Esophagus squamous epithelium (tissue), 5 donors: Measurements from ENCODE around the gene SKI. TPM values are rescaled to one million over a fixed set of nuclear protein-coding genes. Genes with fewer than 3 reads are reported as not detected.
A peak's percentile ranks its signal among the peaks of the same experiment; 100 is the strongest.

Experiments used
- DNase-seq: peaks from one replicate; lab custom pipeline; 2025; lab: John Stamatoyannopoulos, UW
- H3K27ac ChIP-seq, 4 donors: fragments of 200-600 bp; sonication (generic); one replicate each; pipeline ENCODE4 v1.5.1; 2016 to 2019; ENCODE audit warnings: mild to moderate bottlenecking in 1 of 4
- H3K27me3 ChIP-seq, 4 donors: fragments of 200-600 bp; sonication (generic); 1 replicate in 3 of 4; 2 replicates in 1 of 4; pipeline versions ENCODE4 v1.5.1 to v1.6.0; 2017 to 2021; ENCODE audit warnings: antibody characterized with exemption in 1 of 4
- H3K36me3 ChIP-seq, 3 donors: fragments of 200-600 bp; sonication (generic); one replicate each; pipeline ENCODE4 v1.5.1; 2016 to 2019
- H3K4me1 ChIP-seq, 3 donors: fragments of 200-600 bp; sonication (generic); one replicate each; pipeline ENCODE4 v1.5.1; 2017 to 2019
- H3K4me3 ChIP-seq, 4 donors: fragments of 200-600 bp; sonication (generic); 1 replicate in 3 of 4; 2 replicates in 1 of 4; pipeline ENCODE4 v1.5.1; 2016 to 2019; ENCODE audit warnings: mild to moderate bottlenecking in 2 of 4, moderate library complexity in 1 of 4
- H3K9me3 ChIP-seq, 3 donors: fragments of 200-600 bp; sonication (generic); one replicate each; pipeline ENCODE4 v1.5.1; 2016 to 2019
- POLR2A ChIP-seq, 4 donors: fragments of 450-650 bp; IDR thresholded peaks; one replicate each; pipeline ENCODE4 v1.6.1; 2017; ENCODE audit warnings: antibody characterized with exemption in 4 of 4, mild to moderate bottlenecking in 4 of 4, moderate library complexity in 3 of 4
- WGBS, 2 donors: methylation state at CpG; one replicate each; pipeline ENCODE4 v1.1.5; 2018; 5-methylcytosine and 5-hydroxymethylcytosine counted together
- intact Hi-C: fragments of 100-400 bp; cut with DNase I; formaldehyde crosslinking; loops from one replicate; pipeline ENCODE4 v1.15.0; 2022
- total RNA-seq, 4 donors: library from RNA; depleted of rRNA; stranded (reverse); fragments of >200 nt; gene quantifications; one replicate each; pipeline ENCODE4 v1.1.0, GENCODE V29; 2016
- TF ChIP-seq, protein P1 (sequence below), 6 experiments: fragments of 450-650 bp in 4 of 6; fragments of 200-600 bp in 2 of 6; sonication (generic) in 2 of 6; IDR thresholded peaks; one replicate each; pipeline ENCODE4 v1.5.1; 2016 to 2019; ENCODE audit warnings: antibody characterized with exemption in 6 of 6, mild to moderate bottlenecking in 4 of 6, moderate library complexity in 4 of 6
- donor health status: DM: yes; HTN: yes; CAD: no.

The SKI gene
- total RNA-seq, 4 donors from 2014 or later = 18.2 to 38.8 (median 25.2) TPM

DNA sequence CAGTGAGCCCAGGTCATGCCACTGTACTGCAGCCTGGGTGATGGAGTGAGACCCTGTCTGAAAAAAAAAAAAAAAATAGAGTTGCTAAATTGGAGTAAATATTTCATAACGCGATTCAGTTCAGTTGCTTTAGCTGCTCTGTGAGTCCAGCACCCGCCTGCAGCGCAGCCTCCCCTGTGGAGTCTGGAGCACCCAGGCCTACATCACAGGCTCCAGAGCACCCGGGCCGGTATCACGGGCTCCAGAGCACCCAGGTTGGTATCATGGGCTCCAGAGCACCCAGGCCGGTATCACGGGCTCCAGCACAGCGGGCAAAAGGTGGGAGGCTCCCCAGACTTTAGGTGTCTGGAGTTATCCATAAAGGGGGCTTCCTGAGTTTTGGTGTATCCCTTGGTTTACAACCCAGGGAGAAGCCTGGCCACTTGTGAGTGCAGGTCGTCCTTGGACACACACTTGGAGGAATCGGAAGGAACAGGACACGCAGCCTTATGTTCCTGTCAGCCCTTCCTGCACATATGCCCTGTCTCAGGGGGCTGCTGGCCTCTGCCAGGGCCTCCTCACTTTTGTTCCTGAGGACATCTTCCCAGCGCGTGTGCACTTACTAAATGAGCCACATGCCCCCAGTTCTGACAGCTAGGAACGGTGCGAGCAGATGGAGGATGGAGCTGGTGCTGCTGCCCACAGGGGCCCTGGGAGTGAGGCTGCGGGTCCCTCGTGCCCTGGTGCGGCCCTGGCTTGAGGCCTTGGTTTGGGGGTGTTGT lies 25.1 kb downstream of the SKI start:
- Histone ChIP-seq H3K27ac (no peak overlapping the region), H3K9me3 (no peaks in the 10 kb centered on the region)
- TF ChIP-seq, protein P1, sequence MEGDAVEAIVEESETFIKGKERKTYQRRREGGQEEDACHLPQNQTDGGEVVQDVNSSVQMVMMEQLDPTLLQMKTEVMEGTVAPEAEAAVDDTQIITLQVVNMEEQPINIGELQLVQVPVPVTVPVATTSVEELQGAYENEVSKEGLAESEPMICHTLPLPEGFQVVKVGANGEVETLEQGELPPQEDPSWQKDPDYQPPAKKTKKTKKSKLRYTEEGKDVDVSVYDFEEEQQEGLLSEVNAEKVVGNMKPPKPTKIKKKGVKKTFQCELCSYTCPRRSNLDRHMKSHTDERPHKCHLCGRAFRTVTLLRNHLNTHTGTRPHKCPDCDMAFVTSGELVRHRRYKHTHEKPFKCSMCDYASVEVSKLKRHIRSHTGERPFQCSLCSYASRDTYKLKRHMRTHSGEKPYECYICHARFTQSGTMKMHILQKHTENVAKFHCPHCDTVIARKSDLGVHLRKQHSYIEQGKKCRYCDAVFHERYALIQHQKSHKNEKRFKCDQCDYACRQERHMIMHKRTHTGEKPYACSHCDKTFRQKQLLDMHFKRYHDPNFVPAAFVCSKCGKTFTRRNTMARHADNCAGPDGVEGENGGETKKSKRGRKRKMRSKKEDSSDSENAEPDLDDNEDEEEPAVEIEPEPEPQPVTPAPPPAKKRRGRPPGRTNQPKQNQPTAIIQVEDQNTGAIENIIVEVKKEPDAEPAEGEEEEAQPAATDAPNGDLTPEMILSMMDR (IDR thresholded peaks at IDR 0.05) = no peak
- TF ChIP-seq POLR2A (IDR thresholded peaks at IDR 0.05) = no peak

DNA sequence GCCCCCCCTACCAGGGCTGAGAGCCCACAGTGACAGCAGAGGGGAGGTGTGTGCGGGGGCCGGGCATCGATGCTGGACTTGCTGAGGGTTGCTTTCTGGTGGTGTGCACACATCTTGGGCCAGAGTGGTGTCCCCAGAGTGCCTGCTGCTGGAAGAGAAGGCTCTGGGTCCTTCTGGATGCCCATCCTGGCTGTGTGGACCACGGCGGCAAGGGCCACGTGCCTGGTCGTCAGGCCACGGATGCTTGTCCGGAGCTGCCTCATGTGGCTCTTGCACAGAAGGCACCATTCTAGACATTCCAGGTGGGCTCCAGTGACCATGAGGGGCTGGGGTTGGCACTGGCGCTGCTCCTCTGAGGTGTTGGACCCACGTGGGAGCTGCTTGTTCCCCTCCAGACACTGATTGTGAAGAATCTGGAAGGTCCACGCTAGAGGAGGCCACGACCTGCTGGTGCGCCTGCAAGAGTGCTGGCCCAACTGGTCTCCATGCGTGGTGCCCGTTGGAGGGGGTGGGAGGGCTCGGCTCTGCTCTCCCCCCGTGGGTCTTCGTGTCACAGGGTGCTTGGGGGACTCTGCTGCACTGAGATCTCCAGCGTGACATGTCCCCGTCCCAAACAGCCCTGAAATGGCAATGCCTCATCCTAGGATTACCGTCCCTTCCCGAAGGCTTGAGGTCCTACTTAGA lies 25.8 kb downstream of the SKI start:
- peak overlapping the region in 1 of 4 donors; percentile 69 for H3K27ac ChIP-seq
- peaks cover 55 to 100% (median 73%) of the 10 kb centered on the region in 3 donors for H3K4me1 ChIP-seq
- H3K27me3 ChIP-seq = no peaks in the 10 kb centered on the region
- H3K4me3 ChIP-seq = no peak overlapping the region
- intact Hi-C loops = no loop called here
- 92 to 98% methylated on average over 4 to 7 of the region's 23 CpGs for WGBS, 2 donors
- DNase-seq = no peak
- TF ChIP-seq, protein P1 (IDR thresholded peaks at IDR 0.05) = no peak
- no peak for TF ChIP-seq POLR2A (IDR thresholded peaks at IDR 0.05)
- peaks cover 0 to 14% (median 0%) of the 10 kb centered on the region in 3 donors for H3K36me3 ChIP-seq
- H3K9me3 ChIP-seq = no peaks in the 10 kb centered on the region

More for the DNA sequence above, 25.1 kb downstream of the SKI start:
- intact Hi-C loops = no loop called here
- Histone ChIP-seq H3K4me3 (no peak overlapping the region), H3K4me1 (peaks cover 55 to 100% (median 72%) of the 10 kb centered on the region in 3 donors), H3K27me3 (no peaks in the 10 kb centered on the region), H3K36me3 (peaks cover 0 to 14% (median 0%) of the 10 kb centered on the region in 3 donors)
- no peak for DNase-seq
- 90 to 93% methylated on average over 11 to 13 of the region's 20 CpGs for WGBS, 2 donors

DNA sequence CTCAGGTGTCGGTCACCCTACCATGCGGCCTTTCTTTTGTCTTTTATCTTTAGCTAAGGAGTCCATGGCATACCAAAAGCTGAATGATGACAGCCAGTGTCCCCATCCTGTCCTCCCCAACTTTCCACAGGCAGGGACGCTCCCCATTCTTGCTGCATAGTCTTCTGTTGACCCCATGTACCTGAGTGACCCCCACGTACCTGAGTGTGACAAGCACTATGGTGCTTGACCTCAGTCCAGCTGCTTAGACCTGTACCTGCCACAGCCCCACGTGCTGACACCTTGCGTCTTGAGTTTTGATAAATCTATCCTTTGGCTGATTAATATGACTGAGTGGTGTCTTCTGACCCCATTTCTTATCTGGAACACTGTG lies 26.9 kb downstream of the SKI start:
- Histone ChIP-seq H3K27me3 (no peaks in the 10 kb centered on the region), H3K4me1 (peaks cover 48 to 100% (median 64%) of the 10 kb centered on the region in 3 donors), H3K9me3 (no peaks in the 10 kb centered on the region), H3K4me3 (no peak overlapping the region), H3K36me3 (peaks cover 0 to 14% (median 0%) of the 10 kb centered on the region in 3 donors), H3K27ac (peak overlapping the region; percentile 63 to 86 (median 74))
- 71 to 87% methylated on average over 6 of the region's 6 CpGs for WGBS, 2 donors
- intact Hi-C loops = no loop called here
- TF ChIP-seq POLR2A (IDR thresholded peaks at IDR 0.05) = no peak
- TF ChIP-seq, protein P1 (IDR thresholded peaks at IDR 0.05) = no peak
- DNase-seq = no peak

DNA sequence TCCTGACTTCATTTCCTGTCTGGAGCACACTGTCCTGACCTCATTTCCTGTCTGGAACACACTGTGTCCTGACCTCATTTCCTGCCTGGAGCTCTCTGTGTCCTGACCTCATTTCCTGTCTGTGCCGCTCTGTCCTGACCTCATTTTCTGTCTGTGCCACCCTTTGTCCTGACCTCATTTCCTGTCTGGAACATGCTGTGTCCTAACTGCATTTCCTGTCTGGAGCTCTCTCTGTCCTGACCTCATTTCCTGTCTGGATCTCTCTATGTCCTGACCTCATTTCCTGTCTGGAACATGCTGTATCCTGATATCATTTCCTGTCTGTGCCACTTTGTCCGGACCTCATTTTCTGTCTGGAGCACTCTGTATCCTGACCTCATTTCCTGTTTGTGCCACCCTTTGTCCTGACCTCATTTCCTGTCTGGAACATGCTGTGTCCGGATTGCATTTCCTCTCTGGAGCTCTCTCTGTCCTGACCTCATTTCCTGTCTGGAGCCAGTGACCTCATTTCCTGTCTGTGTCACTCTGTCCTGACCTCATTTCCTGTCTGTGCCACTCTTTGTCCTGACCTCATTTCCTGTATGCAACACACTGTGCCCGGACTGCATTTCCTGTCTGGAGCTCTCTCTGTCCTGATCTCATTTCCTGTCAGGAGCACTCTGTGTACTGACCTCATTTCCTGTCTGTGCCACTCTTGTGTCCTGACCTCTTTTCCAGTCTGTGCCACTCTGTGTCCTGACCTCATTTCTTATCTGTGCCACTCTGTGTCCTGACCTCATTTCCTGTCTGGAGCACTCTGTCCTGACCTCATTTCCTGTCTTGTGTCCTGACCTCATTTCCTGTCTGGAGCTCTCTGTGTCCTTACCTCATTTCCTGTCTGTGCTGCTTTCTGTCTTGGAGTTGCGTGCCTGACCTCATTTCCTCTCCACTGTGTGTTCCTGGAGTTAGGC lies 27.6 kb downstream of the SKI start:
- peaks cover 0 to 14% (median 0%) of the 10 kb centered on the region in 3 donors for H3K36me3 ChIP-seq
- intact Hi-C loops = no loop called here
- 36 to 44% methylated on average over 5 of the region's 5 CpGs for WGBS, 2 donors
- peak overlapping the region; percentile 63 to 86 (median 74) for H3K27ac ChIP-seq
- no peak overlapping the region for H3K4me3 ChIP-seq
- DNase-seq = no peak
- H3K27me3 ChIP-seq = no peaks in the 10 kb centered on the region
- H3K9me3 ChIP-seq = no peaks in the 10 kb centered on the region
- TF ChIP-seq POLR2A (IDR thresholded peaks at IDR 0.05) = no peak
- TF ChIP-seq, protein P1 (IDR thresholded peaks at IDR 0.05) = no peak
- H3K4me1 ChIP-seq = peaks cover 41 to 100% (median 57%) of the 10 kb centered on the region in 3 donors
